Psoas muscle (tissue), 8 donors: Measurements from ENCODE around the gene EIF2AK3. TPM values are rescaled to one million over a fixed set of nuclear protein-coding genes. Genes with fewer than 3 reads are reported as not detected.

Experiments
- ATAC-seq, 4 donors: fragments of 200-7000 bp; cut with Tn5 transposase; one replicate each; pipeline ENCODE4 v1.9.1; 2020; ENCODE audit warnings: moderate library complexity in 3 of 4, mild to moderate bottlenecking in 2 of 4
- DNase-seq, 2 donors: peaks; one replicate each; pipeline ENCODE4 v3.0.0-alpha.2; 2020
- H3K27ac ChIP-seq: fragments of 200-600 bp; one replicate; pipeline ENCODE4 v1.8.0; 2022
- H3K27me3 ChIP-seq, 3 donors: fragments of 200-600 bp in 1 of 3; one replicate each; pipeline versions ENCODE4 v1.6.1 to v1.8.0; 2013 to 2022; ENCODE audit warnings: low read length in 2 of 3, mild to moderate bottlenecking in 2 of 3, moderate library complexity in 1 of 3; ENCODE audit not compliant: insufficient read depth in 3 of 3
- H3K36me3 ChIP-seq, 2 donors: fragments of 200-600 bp in 1 of 2; one replicate each; pipeline versions ENCODE4 v1.6.1 to v1.8.0; 2013 to 2022; ENCODE audit warnings: low read depth in 1 of 2, mild to moderate bottlenecking in 1 of 2, moderate library complexity in 1 of 2; ENCODE audit not compliant: insufficient read depth in 1 of 2
- H3K4me1 ChIP-seq: fragments of 200-600 bp; one replicate; pipeline ENCODE4 v1.8.0; 2022
- H3K4me3 ChIP-seq: fragments of 200-600 bp; one replicate; pipeline ENCODE4 v1.8.0; 2022; ENCODE audit warnings: mild to moderate bottlenecking
- H3K9me3 ChIP-seq: fragments of 200-600 bp; one replicate; pipeline ENCODE4 v1.8.0; 2022
- WGBS, 3 donors: extraction: QIAGEN DNeasy Blood & Tissue Kit; methylation state at CpG; one replicate each; pipeline versions ENCODE4 v1.1.6 to v1.1.7; 2013; 5-methylcytosine and 5-hydroxymethylcytosine counted together
- intact Hi-C, 2 donors: fragments of 100-400 bp; cut with DNase I; formaldehyde crosslinking; loops; one replicate each; pipeline versions ENCODE4 v1.11.0 to v1.14.2; 2022
- polyA plus RNA-seq, 3 donors: library from polyadenylated mRNA; stranded (reverse); fragments of 200-250 nt; gene quantifications; one replicate each; pipeline ENCODE4 v1.2.3, GENCODE V29; 2013
- total RNA-seq, 4 donors: library from RNA; stranded (reverse); fragmentation: NEBNext Ultra II Directional in 2 of 4; extraction: Animal tissue kit (Norgen Biotek cat#: 25700) in 2 of 4; gene quantifications; one replicate each; pipeline versions ENCODE4 v1.2.1 to v1.2.4, GENCODE V29; 2021 to 2023
- TF ChIP-seq, protein P1 (sequence below): fragments of 200-600 bp; IDR thresholded peaks from one replicate; pipeline ENCODE4 v1.8.0; 2022; ENCODE audit warnings: antibody characterized with exemption
- donor health status: healthy with polysubstance abuse.
- donor health status: DM: no; HTN: no; CAD: no; lungs with moderate emphysema.
- donor health status: Bipolar disorder and iron deficiency.
- donor health status: healthy.
- donor health status: DM: yes; HTN: yes; CAD: no.
- donor health status: DM: no; HTN: no; CAD: no.
- donor health status: DM: no; HTN: no; CAD: no.
- donor health status: DM: yes; HTN: yes; CAD: no.

The EIF2AK3 gene
- total and polyA plus RNA-seq, 7 donors: 2.1 to 9.6 (median 7.6) TPM

DNA sequence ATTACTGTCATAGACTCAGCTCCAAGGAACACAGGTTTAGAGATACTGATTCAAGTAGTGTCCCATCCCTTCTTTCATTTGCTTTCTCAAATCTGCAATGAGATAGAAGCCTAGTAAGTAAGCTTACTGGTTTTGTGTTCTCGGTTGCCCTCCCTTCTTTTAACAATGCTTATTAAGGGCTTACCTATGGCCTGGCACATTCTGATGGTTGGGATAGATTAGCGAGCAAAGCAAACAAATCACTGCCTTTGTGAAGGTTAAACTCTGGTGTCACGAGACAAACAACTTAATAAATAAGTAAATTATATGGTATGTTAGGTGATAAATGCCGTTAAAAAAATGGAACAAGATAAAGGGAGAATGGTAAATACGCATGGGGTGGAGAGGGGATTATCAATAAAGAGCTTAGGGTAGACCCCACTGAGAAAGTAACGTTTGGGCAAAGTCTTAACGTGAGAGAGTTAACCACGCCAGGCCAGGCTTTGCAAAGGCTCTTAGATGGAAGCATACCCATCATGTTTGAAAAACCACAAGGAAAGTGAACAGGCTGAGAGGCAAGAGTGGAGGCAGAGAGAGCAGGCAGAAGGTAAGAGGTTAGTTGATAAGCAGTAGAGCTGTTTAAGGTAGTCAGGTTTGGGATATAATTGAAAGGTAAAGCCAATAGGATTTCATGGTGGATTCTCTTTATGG lies 31.0 kb downstream of the EIF2AK3 start:
- H3K27me3 ChIP-seq: no peaks in the 10 kb centered on the region
- ATAC-seq (no peak), DNase-seq (no peak)
- no peak overlapping the region for H3K27ac ChIP-seq
- TF ChIP-seq, protein P1, sequence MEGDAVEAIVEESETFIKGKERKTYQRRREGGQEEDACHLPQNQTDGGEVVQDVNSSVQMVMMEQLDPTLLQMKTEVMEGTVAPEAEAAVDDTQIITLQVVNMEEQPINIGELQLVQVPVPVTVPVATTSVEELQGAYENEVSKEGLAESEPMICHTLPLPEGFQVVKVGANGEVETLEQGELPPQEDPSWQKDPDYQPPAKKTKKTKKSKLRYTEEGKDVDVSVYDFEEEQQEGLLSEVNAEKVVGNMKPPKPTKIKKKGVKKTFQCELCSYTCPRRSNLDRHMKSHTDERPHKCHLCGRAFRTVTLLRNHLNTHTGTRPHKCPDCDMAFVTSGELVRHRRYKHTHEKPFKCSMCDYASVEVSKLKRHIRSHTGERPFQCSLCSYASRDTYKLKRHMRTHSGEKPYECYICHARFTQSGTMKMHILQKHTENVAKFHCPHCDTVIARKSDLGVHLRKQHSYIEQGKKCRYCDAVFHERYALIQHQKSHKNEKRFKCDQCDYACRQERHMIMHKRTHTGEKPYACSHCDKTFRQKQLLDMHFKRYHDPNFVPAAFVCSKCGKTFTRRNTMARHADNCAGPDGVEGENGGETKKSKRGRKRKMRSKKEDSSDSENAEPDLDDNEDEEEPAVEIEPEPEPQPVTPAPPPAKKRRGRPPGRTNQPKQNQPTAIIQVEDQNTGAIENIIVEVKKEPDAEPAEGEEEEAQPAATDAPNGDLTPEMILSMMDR: no peak
- H3K4me1 ChIP-seq: peaks cover 32% of the 10 kb centered on the region
- intact Hi-C loops: no loop called here
- peaks cover 6% of the 10 kb centered on the region for H3K9me3 ChIP-seq
- H3K36me3 ChIP-seq: peaks cover 0 to 33% of the 10 kb centered on the region in 2 donors
- WGBS, 3 donors: 86 to 93% (median 88%) methylated on average over 8 of the region's 8 CpGs
- no peak overlapping the region for H3K4me3 ChIP-seq

- ATAC-seq (no peak), DNase-seq (no peak)
- 93 to 97% (median 95%) methylated on average over 2 of the region's 2 CpGs for WGBS, 3 donors
- H3K9me3 ChIP-seq: peaks cover 6% of the 10 kb centered on the region
- peaks cover 4 to 75% of the 10 kb centered on the region in 2 donors for H3K36me3 ChIP-seq
- no peaks in the 10 kb centered on the region for H3K27me3 ChIP-seq
- H3K27ac ChIP-seq: no peak overlapping the region
- TF ChIP-seq, protein P1: no peak
- intact Hi-C loops: loop anchor here (1.0 to 5.0 kb wide), 3 partner anchors 36 to 81 kb away; partner anchors contain the start of gene EIF2AK3 (in 2 of the 2)
- no peak overlapping the region for H3K4me3 ChIP-seq
- H3K4me1 ChIP-seq: no peaks in the 10 kb centered on the region
These were observed 35.6 kb downstream of the EIF2AK3 start for GRCh38 chr2:88591698-88592097.

- H3K4me3 ChIP-seq: no peak overlapping the region
- intact Hi-C loops: loop anchor here (1.0 to 5.0 kb wide), 3 partner anchors 36 to 81 kb away; partner anchors contain the start of gene EIF2AK3 (in 2 of the 2)
- DNase-seq: no peak
- ATAC-seq: peak; percentile 80 to 95 (median 86)
- no peak overlapping the region for H3K27ac ChIP-seq
- peaks cover 6% of the 10 kb centered on the region for H3K9me3 ChIP-seq
- 89 to 95% (median 94%) methylated on average over 2 of the region's 2 CpGs for WGBS, 3 donors
- TF ChIP-seq, protein P1: peak; percentile 86
- no peaks in the 10 kb centered on the region for H3K4me1 ChIP-seq
- H3K27me3 ChIP-seq: no peaks in the 10 kb centered on the region
- peaks cover 4 to 80% of the 10 kb centered on the region in 2 donors for H3K36me3 ChIP-seq
These were observed 36.2 kb downstream of the EIF2AK3 start for GRCh38 chr2:88590998-88591613.

- 90 to 91% (median 90%) methylated on average over 6 of the region's 6 CpGs for WGBS, 3 donors
- H3K36me3 ChIP-seq: peaks cover 13 to 98% of the 10 kb centered on the region in 2 donors
These were observed 41.3 kb downstream of the EIF2AK3 start for GRCh38 chr2:88585969-88586368.

More at GRCh38 chr2:88585969-88586368, 41.3 kb downstream of the EIF2AK3 start:
- no peak overlapping the region for H3K27ac ChIP-seq
- no peaks in the 10 kb centered on the region for H3K27me3 ChIP-seq
- intact Hi-C loops: no loop called here
- no peaks in the 10 kb centered on the region for H3K4me1 ChIP-seq
- DNase-seq: no peak
- H3K9me3 ChIP-seq: no peaks in the 10 kb centered on the region
- no peak for ATAC-seq
- H3K4me3 ChIP-seq: no peak overlapping the region
- TF ChIP-seq, protein P1: no peak
